GM18909 (cell line): ENCODE results near the gene GHDC.
"Not testable (repeated sequence)": the region's sequence is repeated elsewhere in the genome, so short reads cannot be mapped to it uniquely, and the experiment has no call there.

ENCODE experiments used
- ATAC-seq: cut with Tn5 transposase; IDR thresholded peaks from one replicate; pipeline ENCODE4 v1.9.1; 2021; ENCODE audit warnings: mild to moderate bottlenecking; ENCODE audit not compliant: unreplicated experiment, poor library complexity

The GHDC gene

DNA sequence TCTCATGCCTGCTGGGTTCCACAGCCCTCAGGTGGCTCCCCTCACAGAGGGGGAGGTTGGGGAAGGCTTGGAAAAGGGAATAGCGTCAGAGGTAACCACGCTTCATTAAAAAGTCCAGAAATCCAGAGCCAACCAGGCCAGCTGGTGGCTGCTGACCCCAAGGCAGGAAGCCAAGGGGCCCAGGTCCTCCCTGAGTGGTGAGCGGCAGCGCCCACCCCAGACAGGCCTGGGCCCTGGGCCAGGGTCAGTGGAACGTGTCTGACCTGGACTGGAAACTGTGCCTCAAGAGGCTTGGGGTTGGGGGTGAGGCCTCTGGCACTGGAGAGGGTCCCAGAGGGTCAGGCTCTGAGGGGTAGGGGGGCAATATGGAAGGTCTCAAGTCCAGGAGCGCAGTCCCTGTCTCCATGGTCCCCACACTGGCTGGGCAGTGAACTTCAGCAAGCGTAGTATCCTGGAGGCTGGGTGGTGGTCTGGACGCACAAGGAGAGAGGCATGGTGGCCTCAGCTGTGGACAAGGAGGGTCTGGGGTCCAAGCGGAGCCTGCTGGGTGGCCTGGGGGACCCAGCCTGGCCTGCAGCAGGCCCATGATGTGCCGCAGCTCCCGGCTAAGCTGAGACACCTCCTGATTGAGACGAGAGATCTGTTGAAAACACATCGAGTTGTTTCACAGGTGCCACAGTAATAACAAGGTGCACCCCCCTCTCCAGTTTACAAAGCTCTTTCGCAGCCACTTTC, 34.3 kb downstream of the GHDC start:
- no peak for ATAC-seq

DNA sequence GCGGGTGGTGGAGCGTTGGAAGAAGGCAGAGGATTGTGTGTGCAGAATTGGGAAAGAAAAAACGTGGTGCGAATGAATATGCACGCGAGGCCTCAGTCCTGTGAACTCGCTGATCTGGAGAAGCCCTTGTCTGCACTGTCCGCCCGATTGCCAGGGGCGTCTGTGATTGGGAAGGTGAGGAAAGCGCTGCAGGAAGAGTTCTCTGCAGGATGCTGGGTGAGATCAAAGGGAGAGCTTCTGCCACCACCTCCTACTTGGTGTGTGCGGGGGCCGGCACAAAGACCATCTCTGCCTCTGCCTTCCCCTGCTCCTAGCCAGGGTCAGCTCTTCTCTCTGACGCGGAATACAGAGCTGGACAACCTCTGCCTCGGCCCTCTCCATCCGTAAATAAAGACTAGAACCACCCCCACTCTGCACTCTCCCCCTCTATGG, 38.7 kb downstream of the GHDC start:
- no peak for ATAC-seq

DNA sequence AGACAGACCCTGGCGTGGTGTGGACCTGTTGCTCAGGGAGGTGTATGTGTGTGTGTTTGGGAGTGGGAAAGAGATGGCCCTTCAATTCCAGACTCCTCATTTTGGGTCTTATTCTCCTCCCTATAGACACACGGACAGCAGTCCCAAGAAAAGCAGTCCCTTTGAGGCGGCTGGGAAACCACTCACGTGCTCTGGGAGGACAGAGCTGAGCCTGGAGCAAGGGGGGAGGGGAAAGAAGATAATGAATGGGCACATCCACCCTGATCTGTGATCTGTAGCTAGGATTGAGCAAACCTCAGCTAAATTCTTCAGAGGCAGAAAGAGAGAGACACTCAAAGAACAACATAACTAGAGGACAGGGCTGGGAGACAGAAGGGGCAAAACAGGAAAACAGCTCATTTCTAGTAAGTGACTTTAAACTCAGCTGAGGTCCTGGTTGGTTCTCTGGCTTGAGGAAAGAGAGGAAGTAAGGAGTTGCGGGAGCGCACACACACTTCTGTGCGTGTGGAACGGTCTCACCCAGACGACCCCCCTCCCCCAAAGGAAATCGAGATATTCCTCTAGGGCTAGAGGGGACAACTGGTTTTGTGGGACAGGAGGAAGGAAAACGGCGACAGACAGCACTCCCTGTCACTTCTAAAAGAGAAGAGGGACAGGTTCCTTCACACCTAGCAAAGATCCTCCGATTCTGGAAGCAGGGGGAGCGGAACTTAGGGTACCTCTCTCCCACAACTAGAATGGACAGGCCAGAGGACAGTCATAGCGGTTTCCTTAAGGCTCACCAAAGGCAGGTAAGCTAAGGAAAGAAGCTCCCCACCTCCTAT, 40.2 kb downstream of the GHDC start:
- no peak for ATAC-seq

DNA sequence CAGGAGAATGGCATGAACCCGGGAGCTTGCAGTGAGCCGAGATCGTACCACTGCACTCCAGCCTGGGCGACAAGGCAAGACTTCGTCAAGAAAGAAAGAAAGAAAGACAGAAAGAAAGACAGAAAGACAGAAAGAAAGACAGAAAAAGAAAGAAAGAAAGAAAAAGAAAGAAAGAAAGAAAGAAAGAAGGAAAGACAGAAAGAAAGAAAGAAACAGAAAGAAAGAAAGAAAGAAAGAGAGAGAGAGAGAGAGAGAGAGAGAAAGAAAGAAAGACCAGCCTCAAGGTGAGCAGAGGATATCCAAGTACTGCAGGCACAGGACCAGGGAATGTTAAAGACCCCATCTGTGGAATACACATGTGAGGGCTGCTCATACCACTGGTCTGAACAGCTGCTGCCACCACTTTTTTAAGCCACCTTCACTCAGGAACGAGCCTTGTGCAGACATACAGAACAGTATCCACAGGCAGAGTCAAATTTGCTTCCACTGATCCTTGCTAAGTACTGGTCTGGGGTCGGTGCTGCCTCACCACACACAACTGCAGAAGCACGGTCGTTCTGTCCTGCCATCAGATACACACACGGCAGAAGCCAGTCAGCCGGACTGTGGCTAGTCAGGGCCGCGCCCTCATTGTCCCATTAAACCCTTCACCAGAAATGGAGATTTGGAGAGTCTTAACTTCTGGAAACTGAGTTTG, 47.2 kb downstream of the GHDC start:
- no peak for ATAC-seq

DNA sequence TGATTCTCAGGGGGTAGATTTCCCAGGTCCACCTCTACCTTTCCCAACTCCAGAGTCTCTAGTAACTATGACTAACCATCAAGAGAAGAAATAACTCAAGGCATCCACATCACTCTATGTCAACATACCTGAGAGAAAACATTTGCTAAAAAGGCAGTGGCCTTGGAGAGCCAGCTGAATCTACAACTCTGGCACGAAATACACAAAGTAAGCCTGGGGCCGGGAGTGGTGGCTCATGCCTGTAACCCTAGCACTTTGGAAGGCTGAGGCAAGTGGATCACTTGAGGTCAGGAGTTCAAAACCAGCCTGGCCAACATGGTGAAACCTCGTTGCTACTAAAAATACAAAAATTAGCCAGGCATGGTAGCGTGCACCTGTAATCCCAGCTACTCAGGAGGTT, 51.2 kb downstream of the GHDC start:
- not testable (repeated sequence) for ATAC-seq

DNA sequence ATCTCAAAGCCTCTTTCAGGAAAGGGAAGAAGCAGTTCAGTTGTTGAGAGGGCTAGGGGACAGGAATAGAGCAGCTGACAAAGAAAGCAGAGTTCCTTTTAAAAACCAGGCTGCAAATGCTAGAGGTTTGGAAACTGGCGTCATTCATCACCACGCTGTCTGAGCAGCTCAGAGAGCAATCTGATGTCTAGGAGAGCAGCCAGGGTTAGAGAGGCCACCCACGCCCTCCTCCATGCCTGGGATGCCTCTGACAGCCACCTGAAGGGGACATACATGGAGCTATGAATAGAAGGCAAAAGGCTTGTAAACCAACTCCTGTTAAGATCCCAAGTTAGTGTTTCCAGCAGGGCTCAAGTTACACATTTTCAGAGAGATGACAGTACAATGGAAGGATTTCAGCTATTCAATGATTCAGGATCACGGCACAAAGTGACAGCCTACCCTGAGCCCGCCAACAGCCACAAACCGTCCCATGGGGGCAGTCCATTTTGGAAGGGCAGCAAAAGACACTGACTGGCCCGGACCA, 51.9 kb downstream of the GHDC start:
- no peak for ATAC-seq

DNA sequence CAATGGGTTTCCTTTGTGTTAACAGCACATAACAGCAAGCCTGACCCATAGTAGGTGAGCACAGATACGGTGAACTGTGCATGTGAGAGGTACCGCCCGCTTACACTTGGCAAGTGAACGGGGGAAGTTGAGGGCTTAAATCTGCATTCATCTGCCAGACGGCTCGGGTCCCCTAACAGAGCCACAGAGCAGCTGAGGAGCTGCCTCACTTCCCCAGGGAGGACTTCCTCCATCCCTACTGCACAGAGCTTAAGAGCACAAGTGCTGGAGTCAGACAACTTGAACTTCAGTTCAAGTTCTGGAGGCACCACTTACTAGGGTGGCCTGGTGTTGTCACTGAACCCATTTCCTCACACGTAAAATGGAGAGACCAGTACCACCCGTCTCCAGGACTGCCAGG, 52.9 kb downstream of the GHDC start:
- no peak for ATAC-seq

DNA sequence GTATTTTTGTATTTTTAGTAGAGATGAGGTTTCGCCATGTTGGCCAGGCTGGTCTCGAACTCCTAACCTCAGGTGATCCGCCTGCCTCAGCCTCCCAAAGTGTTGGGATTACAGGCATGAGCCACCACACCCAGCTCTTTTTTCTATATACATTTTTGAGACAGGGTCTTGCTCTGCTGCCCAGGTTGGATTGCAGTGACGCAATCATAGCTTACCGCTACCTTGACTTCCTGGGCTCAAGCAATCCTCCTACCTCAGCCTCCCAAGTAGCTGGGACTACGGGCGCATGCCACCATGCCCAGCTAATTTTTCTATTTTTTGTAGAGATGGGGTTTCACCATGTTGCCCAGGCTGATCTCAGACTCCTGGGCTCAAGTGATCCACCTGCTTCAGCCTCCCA, 53.6 kb downstream of the GHDC start:
- not testable (repeated sequence) for ATAC-seq
